WTC11 (cell line): ENCODE measurements around the gene CABP1. TPM values are rescaled to one million over a fixed set of nuclear protein-coding genes. Genes with fewer than 3 reads are reported as not detected.

ENCODE experiments used
- ATAC-seq: fragments of 200-7000 bp; cut with Tn5 transposase; 2 replicates; pipeline ENCODE4 v1.10.0; 2021; ENCODE audit warnings: mild to moderate bottlenecking, moderate library complexity
- CTCF ChIA-PET: fragments of 300-600 bp; sonication (Branson Sonifier 250); formaldehyde crosslinking; loops from one replicate; lab custom pipeline; 2021; ENCODE audit warnings: antibody characterized with exemption; lab: Charles Lee
- POLR2A ChIA-PET: fragments of 350-600 bp; sonication (Branson Sonifier 250); formaldehyde crosslinking; loops from one replicate; lab custom pipeline; 2021; ENCODE audit warnings: antibody characterized with exemption; lab: Charles Lee
- DNase-seq: peaks from one replicate; pipeline ENCODE4 v3.0.0; 2021; ENCODE audit warnings: low spot score
- H3K27ac Mint-ChIP-seq: 2 replicates; pipeline ENCODE4 v1.8.0; 2021; ENCODE audit warnings: mixed read lengths
- H3K27me3 Mint-ChIP-seq: 2 replicates; pipeline ENCODE4 v1.8.0; 2021; ENCODE audit warnings: low read depth, mild to moderate bottlenecking, moderate library complexity, mixed read lengths
- H3K36me3 Mint-ChIP-seq: 2 replicates; pipeline ENCODE4 v1.8.0; 2021; ENCODE audit warnings: mixed read lengths
- H3K4me1 Mint-ChIP-seq: 2 replicates; pipeline ENCODE4 v1.8.0; 2022; ENCODE audit warnings: mixed read lengths
- H3K4me3 Mint-ChIP-seq: 2 replicates; pipeline ENCODE4 v1.8.0; 2021; ENCODE audit warnings: mild to moderate bottlenecking, moderate library complexity, mixed read lengths
- H3K9me3 Mint-ChIP-seq: 2 replicates; pipeline ENCODE4 v1.8.0; 2021; ENCODE audit warnings: mixed read lengths
- ATF1 ChIP-seq: sonication (generic); formaldehyde crosslinking; IDR thresholded peaks from 2 replicates; pipeline ENCODE4 v1.8.1; 2023; ENCODE audit warnings: mild to moderate bottlenecking, moderate library complexity, missing genetic modification reagents
- ATF3 ChIP-seq: sonication (generic); formaldehyde crosslinking; conservative IDR thresholded peaks from 2 replicates; pipeline ENCODE4 v1.8.1; 2022; ENCODE audit warnings: mild to moderate bottlenecking, missing genetic modification reagents
- CDX4 ChIP-seq: fragments of 250-450 bp; sonication (Bioruptor Pico); IDR thresholded peaks from 2 replicates; pipeline ENCODE4 v1.9.0; 2021; ENCODE audit warnings: moderate library complexity, mild to moderate bottlenecking, inconsistent platforms, borderline replicate concordance
- E2F1 ChIP-seq: sonication (generic); formaldehyde crosslinking; IDR thresholded peaks from 2 replicates; pipeline ENCODE4 v1.8.0; 2022; ENCODE audit warnings: mild to moderate bottlenecking, missing genetic modification reagents
- E2F5 ChIP-seq: sonication (generic); formaldehyde crosslinking; IDR thresholded peaks from 2 replicates; pipeline ENCODE4 v1.8.1; 2022; ENCODE audit warnings: mild to moderate bottlenecking, moderate library complexity, missing genetic modification reagents
- ESRRA ChIP-seq: sonication (generic); formaldehyde crosslinking; IDR thresholded peaks from 2 replicates; pipeline ENCODE4 v1.8.1; 2022; ENCODE audit warnings: mild to moderate bottlenecking, missing genetic modification reagents, borderline replicate concordance
- ETV6 ChIP-seq: sonication (generic); formaldehyde crosslinking; IDR thresholded peaks from 2 replicates; pipeline ENCODE4 v1.8.1; 2022; ENCODE audit warnings: mild to moderate bottlenecking, missing genetic modification reagents
- GRHL2 ChIP-seq: fragments of 250-450 bp; sonication (Bioruptor Pico); IDR thresholded peaks from 2 replicates; pipeline ENCODE4 v1.8.0; 2022; ENCODE audit warnings: mild to moderate bottlenecking, moderate library complexity; ENCODE audit not compliant: insufficient replicate concordance, severe bottlenecking
- GTF2I ChIP-seq: fragments of 250-450 bp; sonication (Bioruptor Pico); conservative IDR thresholded peaks from 2 replicates; pipeline ENCODE4 v1.4.0; 2021; ENCODE audit warnings: mild to moderate bottlenecking
- IRF1 ChIP-seq: sonication (generic); formaldehyde crosslinking; IDR thresholded peaks from 2 replicates; pipeline ENCODE4 v1.8.0; 2023; ENCODE audit warnings: missing genetic modification reagents
- IRF2 ChIP-seq: sonication (generic); formaldehyde crosslinking; IDR thresholded peaks from 2 replicates; pipeline ENCODE4 v1.8.0; 2022; ENCODE audit warnings: low read depth, missing genetic modification reagents, borderline replicate concordance
- KAT7 ChIP-seq: sonication (generic); formaldehyde crosslinking; IDR thresholded peaks from 2 replicates; pipeline ENCODE4 v1.8.1; 2023; ENCODE audit warnings: missing genetic modification reagents, mild to moderate bottlenecking, borderline replicate concordance
- MAX ChIP-seq: sonication (generic); formaldehyde crosslinking; IDR thresholded peaks from 2 replicates; pipeline ENCODE4 v1.8.0; 2022; ENCODE audit warnings: mild to moderate bottlenecking, missing genetic modification reagents
- MLX ChIP-seq: sonication (generic); formaldehyde crosslinking; IDR thresholded peaks from 2 replicates; pipeline ENCODE4 v1.8.1; 2023; ENCODE audit warnings: mild to moderate bottlenecking, missing genetic modification reagents, moderate library complexity
- MYBL2 ChIP-seq: sonication (generic); formaldehyde crosslinking; IDR thresholded peaks from 2 replicates; pipeline ENCODE4 v1.8.1; 2023; ENCODE audit warnings: mild to moderate bottlenecking, moderate library complexity, missing genetic modification reagents
- NR2C2 ChIP-seq: sonication (generic); formaldehyde crosslinking; IDR thresholded peaks from 2 replicates; pipeline ENCODE4 v1.8.0; 2022; ENCODE audit warnings: mild to moderate bottlenecking, missing genetic modification reagents
- PRRX2 ChIP-seq: fragments of 250-450 bp; sonication (Bioruptor Pico); IDR thresholded peaks from 2 replicates; pipeline ENCODE4 v1.8.0; 2021; ENCODE audit warnings: mild to moderate bottlenecking
- SMAD4 ChIP-seq: sonication (generic); formaldehyde crosslinking; IDR thresholded peaks from 2 replicates; pipeline ENCODE4 v1.8.0; 2022; ENCODE audit warnings: mild to moderate bottlenecking, missing genetic modification reagents
- SOX15 ChIP-seq: fragments of 250-450 bp; sonication (Bioruptor Pico); IDR thresholded peaks from 2 replicates; pipeline ENCODE4 v1.9.0; 2021; ENCODE audit warnings: mild to moderate bottlenecking
- TEAD1 ChIP-seq: sonication (generic); formaldehyde crosslinking; IDR thresholded peaks from 2 replicates; pipeline ENCODE4 v1.8.0; 2022; ENCODE audit warnings: mild to moderate bottlenecking, missing genetic modification reagents
- ZBTB43 ChIP-seq: sonication (generic); formaldehyde crosslinking; IDR thresholded peaks from 2 replicates; pipeline ENCODE4 v1.8.1; 2023; ENCODE audit warnings: mild to moderate bottlenecking, missing genetic modification reagents
- ZMAT4 ChIP-seq: fragments of 250-450 bp; sonication (Bioruptor Pico); IDR thresholded peaks from 2 replicates; pipeline ENCODE4 v1.9.0; 2021; ENCODE audit warnings: mild to moderate bottlenecking
- ZNF396 ChIP-seq: fragments of 250-450 bp; sonication (Bioruptor Pico); IDR thresholded peaks from 2 replicates; pipeline ENCODE4 v1.8.0; 2021; ENCODE audit warnings: mild to moderate bottlenecking, moderate library complexity, borderline replicate concordance
- ZNF425 ChIP-seq: fragments of 250-450 bp; sonication (Bioruptor Pico); conservative IDR thresholded peaks from 2 replicates; pipeline ENCODE4 v1.9.0; 2021; ENCODE audit warnings: mild to moderate bottlenecking
- total RNA-seq: library from RNA; stranded (reverse); gene quantifications from 3 replicates; pipeline ENCODE4 v1.2.3, GENCODE V29; 2021

Gene CABP1
- total RNA-seq, 1 experiment from 2014 or later: 14.1 TPM

- peak; percentile 65 for DNase-seq
- no peaks in the 10 kb centered on the region for H3K36me3 Mint-ChIP-seq
- peaks cover 6% of the 10 kb centered on the region for H3K4me1 Mint-ChIP-seq
- POLR2A ChIA-PET: no interaction called here
- H3K9me3 Mint-ChIP-seq: no peaks in the 10 kb centered on the region
- no peak for TF ChIP-seq ZNF396
- no peak for TF ChIP-seq SOX15
- TF ChIP-seq E2F5: no peak
- TF ChIP-seq GTF2I: no peak
- TF ChIP-seq MLX (CRISPR knock-in tag): no peak
- TF ChIP-seq MYBL2: no peak
- TF ChIP-seq GRHL2 (CRISPR knock-in tag): no peak
- TF ChIP-seq PRRX2 (CRISPR knock-in tag): no peak
- TF ChIP-seq IRF2 (CRISPR knock-in tag): no peak
- no peak for TF ChIP-seq NR2C2
- TF ChIP-seq E2F1 (CRISPR knock-in tag): no peak
- TF ChIP-seq KAT7 (CRISPR knock-in tag): no peak
- no peak for TF ChIP-seq CDX4
- TF ChIP-seq ZNF425 (CRISPR knock-in tag): no peak
- TF ChIP-seq ZBTB43 (CRISPR knock-in tag): no peak
- TF ChIP-seq, all 79 proteins: peak for 0
- CTCF ChIA-PET: interaction anchor here (0.5 to 9.9 kb wide), 16 partner anchors 8 to 1534 kb away, joined by 3 to 79 read pairs (median 5); partner anchors contain the start of genes ACADS, CABP1, POP5 and RNF10
- Mint-ChIP-seq H3K27me3 (no peaks in the 10 kb centered on the region), H3K27ac (peak overlapping the region; percentile 61), H3K4me3 (no peak overlapping the region)
- peak; percentile 99 for ATAC-seq
Observed at GRCh38 chr12:120628919-120629318, 11.5 kb upstream of the CABP1 start.

- POLR2A ChIA-PET: no interaction called here
- Mint-ChIP-seq H3K4me1 (peaks cover 6% of the 10 kb centered on the region), H3K27me3 (no peaks in the 10 kb centered on the region), H3K27ac (no peak overlapping the region), H3K36me3 (no peaks in the 10 kb centered on the region), H3K9me3 (no peaks in the 10 kb centered on the region), H3K4me3 (no peak overlapping the region)
- no peak for DNase-seq
- CTCF ChIA-PET: interaction anchor here (1.9 to 9.9 kb wide), 2 partner anchors 19 to 341 kb away, joined by 8 to 79 read pairs; no protein-coding TSS in a partner anchor
- ATAC-seq: no peak
- no peak for TF ChIP-seq ATF1
- TF ChIP-seq ETV6: no peak
- TF ChIP-seq ATF3 (CRISPR knock-in tag): no peak
- TF ChIP-seq ESRRA: no peak
- TF ChIP-seq SMAD4 (CRISPR knock-in tag): no peak
- no peak for TF ChIP-seq NR2C2
- TF ChIP-seq GRHL2 (CRISPR knock-in tag): no peak
- TF ChIP-seq TEAD1 (CRISPR knock-in tag): no peak
- TF ChIP-seq MAX (CRISPR knock-in tag): no peak
- TF ChIP-seq ZMAT4 (CRISPR knock-in tag): no peak
- no peak for TF ChIP-seq ZBTB43 (CRISPR knock-in tag)
- no peak for TF ChIP-seq IRF1 (CRISPR knock-in tag)
Observed at GRCh38 chr12:120630104-120630892, 10.1 kb upstream of the CABP1 start.
